GM12878 (cell line): ENCODE results near the gene NPIPA3. TPM values are rescaled to one million over a fixed set of nuclear protein-coding genes. Genes with fewer than 3 reads are reported as not detected.

Source experiments
- polyA plus RNA-seq, 11 experiments: library from polyadenylated mRNA; depleted of rRNA in 4 of 11; unstranded in 6 of 11; stranded (reverse) in 5 of 11; fragments of >200 nt; fragmentation: Nextera tagmentation in 4 of 11; fragmentation: Illumina TruSeq in 1 of 11; extraction: Ambion mirVana in 4 of 11; extraction: Trizol in 1 of 11; gene quantifications; 1 replicate in 1 of 11; 2 replicates in 10 of 11; pipeline versions ENCODE4 v1.2.1 to v1.2.3, GENCODE V29; 2011 to 2016; ENCODE audit warnings: inconsistent platforms in 2 of 11, missing spikeins in 2 of 11, low read depth in 1 of 11
- total RNA-seq, 4 experiments: library from RNA; depleted of rRNA in 3 of 4; stranded (reverse); fragments of >200 nt in 3 of 4; fragmentation: Illumina TruSeq in 1 of 4; extraction: Trizol in 1 of 4; gene quantifications; 2 replicates each; pipeline versions ENCODE4 v1.2.1 to v1.2.3, GENCODE V29; 2013 to 2021

Gene NPIPA3
- total and polyA plus RNA-seq, 10 of the 15 experiments (the other 5 are each of a cell fraction or from before 2014, with no cell fraction given): 0.37 to 1.4 (median 0.85) TPM; not detected in 1

Other genes starting within 250 kb of the NPIPA3 start
- 33.5 and 39.0 TPM in 2 replicates for gene PARN, start 73.2 kb upstream of the NPIPA3 start, total RNA-seq (2014; rRNA removed)
- 53.1 and 57.1 TPM in 2 replicates for gene PARN, start 73.2 kb upstream of the NPIPA3 start, total RNA-seq (2014; rRNA removed; fragmentation: Illumina TruSeq; extraction: Trizol)
- 39.4 and 41.4 TPM in 2 replicates for gene PARN, start 73.2 kb upstream of the NPIPA3 start, total RNA-seq (2021)
- 42.4 and 47.9 TPM in 2 replicates for gene PARN, start 73.2 kb upstream of the NPIPA3 start, polyA plus RNA-seq (2011; rRNA removed)
- 65.7 and 83.0 TPM in 2 replicates for gene PARN, start 73.2 kb upstream of the NPIPA3 start, polyA plus RNA-seq (2014; fragmentation: Illumina TruSeq; extraction: Trizol)
- gene PARN, start 73.2 kb upstream of the NPIPA3 start, polyA plus RNA-seq (2014; fragmentation: Nextera tagmentation; extraction: Ambion mirVana): 10 to 100 TPM; 15.6 to 25.1 TPM
- gene PARN, start 73.2 kb upstream of the NPIPA3 start, polyA plus RNA-seq (2014; rRNA removed): 36.8 and 53.0 TPM in 2 replicates
- gene PARN, start 73.2 kb upstream of the NPIPA3 start, polyA plus RNA-seq (2016; fragmentation: Nextera tagmentation; extraction: Ambion mirVana): 10 to 100 TPM; 76.6 to 77.3 TPM
- 41.4 and 49.0 TPM in 2 replicates for gene BFAR, start 70.5 kb upstream of the NPIPA3 start, total RNA-seq (2014; rRNA removed)
- gene BFAR, start 70.5 kb upstream of the NPIPA3 start, total RNA-seq (2014; rRNA removed; fragmentation: Illumina TruSeq; extraction: Trizol): 52.0 and 53.8 TPM in 2 replicates
- 45.4 and 49.6 TPM in 2 replicates for gene BFAR, start 70.5 kb upstream of the NPIPA3 start, total RNA-seq (2021)
- gene BFAR, start 70.5 kb upstream of the NPIPA3 start, polyA plus RNA-seq (2011; rRNA removed): 51.4 and 56.8 TPM in 2 replicates
- gene BFAR, start 70.5 kb upstream of the NPIPA3 start, polyA plus RNA-seq (2014; fragmentation: Illumina TruSeq; extraction: Trizol): 62.0 and 76.6 TPM in 2 replicates
- 10 to 100 TPM; 35.9 to 38.2 TPM for gene BFAR, start 70.5 kb upstream of the NPIPA3 start, polyA plus RNA-seq (2014; fragmentation: Nextera tagmentation; extraction: Ambion mirVana)
- 42.3 and 56.5 TPM in 2 replicates for gene BFAR, start 70.5 kb upstream of the NPIPA3 start, polyA plus RNA-seq (2014; rRNA removed)
- 10 to 100 TPM; 34.6 to 38.8 TPM for gene BFAR, start 70.5 kb upstream of the NPIPA3 start, polyA plus RNA-seq (2016; fragmentation: Nextera tagmentation; extraction: Ambion mirVana)
- gene PLA2G10, start 9.1 kb upstream of the NPIPA3 start, total RNA-seq (2014; rRNA removed): not detected in 2 replicates
- gene PLA2G10, start 9.1 kb upstream of the NPIPA3 start, total RNA-seq (2014; rRNA removed; fragmentation: Illumina TruSeq; extraction: Trizol): not detected in 2 replicates
- gene PLA2G10, start 9.1 kb upstream of the NPIPA3 start, total RNA-seq (2021): not detected in 2 replicates
- not detected in 2 replicates for gene PLA2G10, start 9.1 kb upstream of the NPIPA3 start, polyA plus RNA-seq (2011; rRNA removed)
- not detected in 2 replicates for gene PLA2G10, start 9.1 kb upstream of the NPIPA3 start, polyA plus RNA-seq (2014; fragmentation: Illumina TruSeq; extraction: Trizol)
- gene PLA2G10, start 9.1 kb upstream of the NPIPA3 start, polyA plus RNA-seq (2014; fragmentation: Nextera tagmentation; extraction: Ambion mirVana): not detected
- not detected in 2 replicates for gene PLA2G10, start 9.1 kb upstream of the NPIPA3 start, polyA plus RNA-seq (2014; rRNA removed)
- gene PLA2G10, start 9.1 kb upstream of the NPIPA3 start, polyA plus RNA-seq (2016; fragmentation: Nextera tagmentation; extraction: Ambion mirVana): not detected
- 0.45 TPM in 1 of 2 replicates, not detected in the other for gene NPIPA2, start 39.1 kb downstream of the NPIPA3 start, total RNA-seq (2014; rRNA removed)
- 0.31 TPM in 1 of 2 replicates, not detected in the other for gene NPIPA2, start 39.1 kb downstream of the NPIPA3 start, total RNA-seq (2014; rRNA removed; fragmentation: Illumina TruSeq; extraction: Trizol)
- 0.74 and 0.90 TPM in 2 replicates for gene NPIPA2, start 39.1 kb downstream of the NPIPA3 start, total RNA-seq (2021)
- 1.0 and 1.2 TPM in 2 replicates for gene NPIPA2, start 39.1 kb downstream of the NPIPA3 start, polyA plus RNA-seq (2011; rRNA removed)
- gene NPIPA2, start 39.1 kb downstream of the NPIPA3 start, polyA plus RNA-seq (2014; fragmentation: Illumina TruSeq; extraction: Trizol): 1.7 and 2.2 TPM in 2 replicates
- gene NPIPA2, start 39.1 kb downstream of the NPIPA3 start, polyA plus RNA-seq (2014; fragmentation: Nextera tagmentation; extraction: Ambion mirVana): under 1 TPM; 0.13 to 0.26 TPM
- 0.85 and 1.2 TPM in 2 replicates for gene NPIPA2, start 39.1 kb downstream of the NPIPA3 start, polyA plus RNA-seq (2014; rRNA removed)
- gene NPIPA2, start 39.1 kb downstream of the NPIPA3 start, polyA plus RNA-seq (2016; fragmentation: Nextera tagmentation; extraction: Ambion mirVana): under 1 TPM in 1 of 2 experiments, not detected in 1; 0.66 TPM
- gene NOMO1, start 130.3 kb downstream of the NPIPA3 start, total RNA-seq (2014; rRNA removed): 27.7 and 35.6 TPM in 2 replicates
- 31.0 and 33.0 TPM in 2 replicates for gene NOMO1, start 130.3 kb downstream of the NPIPA3 start, total RNA-seq (2014; rRNA removed; fragmentation: Illumina TruSeq; extraction: Trizol)
- gene NOMO1, start 130.3 kb downstream of the NPIPA3 start, total RNA-seq (2021): 45.1 and 51.9 TPM in 2 replicates
- 17.1 and 28.3 TPM in 2 replicates for gene NOMO1, start 130.3 kb downstream of the NPIPA3 start, polyA plus RNA-seq (2011; rRNA removed)
- 59.5 and 93.3 TPM in 2 replicates for gene NOMO1, start 130.3 kb downstream of the NPIPA3 start, polyA plus RNA-seq (2014; fragmentation: Illumina TruSeq; extraction: Trizol)
- 10 to 100 TPM; 10.8 to 15.3 TPM for gene NOMO1, start 130.3 kb downstream of the NPIPA3 start, polyA plus RNA-seq (2014; fragmentation: Nextera tagmentation; extraction: Ambion mirVana)
- 21.4 and 37.2 TPM in 2 replicates for gene NOMO1, start 130.3 kb downstream of the NPIPA3 start, polyA plus RNA-seq (2014; rRNA removed)
- 10 to 100 TPM; 55.4 to 63.1 TPM for gene NOMO1, start 130.3 kb downstream of the NPIPA3 start, polyA plus RNA-seq (2016; fragmentation: Nextera tagmentation; extraction: Ambion mirVana)
- gene NPIPA1, start 234.0 kb downstream of the NPIPA3 start, total RNA-seq (2014; rRNA removed): 13.6 and 13.7 TPM in 2 replicates
- 14.6 and 15.7 TPM in 2 replicates for gene NPIPA1, start 234.0 kb downstream of the NPIPA3 start, total RNA-seq (2014; rRNA removed; fragmentation: Illumina TruSeq; extraction: Trizol)
- gene NPIPA1, start 234.0 kb downstream of the NPIPA3 start, total RNA-seq (2021): 42.8 and 42.9 TPM in 2 replicates
- 36.0 and 39.8 TPM in 2 replicates for gene NPIPA1, start 234.0 kb downstream of the NPIPA3 start, polyA plus RNA-seq (2011; rRNA removed)
- gene NPIPA1, start 234.0 kb downstream of the NPIPA3 start, polyA plus RNA-seq (2014; fragmentation: Illumina TruSeq; extraction: Trizol): 32.4 and 50.4 TPM in 2 replicates
- 1 to 10 TPM; 7.7 to 8.9 TPM for gene NPIPA1, start 234.0 kb downstream of the NPIPA3 start, polyA plus RNA-seq (2014; fragmentation: Nextera tagmentation; extraction: Ambion mirVana)
- gene NPIPA1, start 234.0 kb downstream of the NPIPA3 start, polyA plus RNA-seq (2014; rRNA removed): 30.1 and 31.4 TPM in 2 replicates
- 10 to 100 TPM in 1 of 2 experiments, 1 to 10 TPM in 1; 9.3 to 10.2 TPM for gene NPIPA1, start 234.0 kb downstream of the NPIPA3 start, polyA plus RNA-seq (2016; fragmentation: Nextera tagmentation; extraction: Ambion mirVana)